Measurements from ENCODE around the gene RCE1. TPM values are rescaled to one million over a fixed set of nuclear protein-coding genes. Genes with fewer than 3 reads are reported as not detected.

Gene RCE1
- 9.5 and 13.2 TPM in 2 replicates for total RNA-seq

DNA sequence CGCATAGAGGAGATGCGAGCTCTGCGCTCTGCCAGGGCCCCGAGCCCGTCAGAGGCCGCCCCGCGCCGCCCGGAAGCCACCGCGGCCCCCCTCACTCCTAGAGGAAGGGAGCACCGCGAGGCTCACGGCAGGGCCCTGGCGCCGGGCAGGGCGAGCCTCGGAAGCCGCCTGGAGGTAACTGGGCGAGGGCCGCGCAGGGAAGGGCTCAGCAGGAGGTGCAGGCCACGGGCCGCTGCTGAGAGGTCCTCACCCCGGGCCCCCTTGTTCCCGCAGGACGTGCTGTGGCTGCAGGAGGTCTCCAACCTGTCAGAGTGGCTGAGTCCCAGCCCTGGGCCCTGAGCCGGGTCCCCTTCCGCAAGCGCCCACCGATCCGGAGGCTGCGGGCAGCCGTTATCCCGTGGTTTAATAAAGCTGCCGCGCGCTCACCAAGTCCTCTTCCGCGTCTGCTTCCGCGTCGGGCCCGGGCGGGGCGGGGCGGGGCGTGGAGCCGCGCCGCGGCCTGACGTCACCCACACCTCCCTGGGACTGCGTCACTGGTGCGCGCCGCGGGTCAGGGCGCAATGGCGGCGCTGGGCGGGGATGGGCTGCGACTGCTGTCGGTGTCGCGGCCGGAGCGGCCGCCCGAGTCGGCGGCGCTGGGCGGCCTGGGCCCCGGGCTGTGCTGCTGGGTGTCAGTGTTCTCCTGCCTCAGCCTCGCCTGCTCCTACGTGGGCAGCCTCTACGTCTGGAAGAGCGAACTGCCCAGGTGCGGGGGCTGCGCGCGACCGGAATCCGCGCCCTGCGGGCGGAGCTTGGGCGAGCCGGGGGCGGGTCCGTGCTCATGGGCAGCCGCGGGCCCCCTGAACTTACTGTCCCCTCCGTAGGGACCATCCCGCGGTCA lies at the start of gene RCE1:
Gene RCE1, plus strand, starts transcription at position 546 of the 880 bp plus-strand sequence. Its CDS starts 15 bp downstream, at position 561.

GRCh38 chr11:66856496-66857233 lies 13.4 kb downstream of the RCE1 start, which contains the start of gene LRFN4:
Gene LRFN4 (plus strand): TSS chr11:66857064. CDS start chr11:66857745, 681 bp downstream.

Other genes starting within 250 kb of the RCE1 start
- gene RBM14, start 226.8 kb upstream of the RCE1 start, total RNA-seq, result 16.2 and 20.1 TPM in 2 replicates
- 100 and 119 TPM in 2 replicates for gene RBM4, start 204.7 kb upstream of the RCE1 start, total RNA-seq
- gene RBM4B, start 165.6 kb upstream of the RCE1 start, total RNA-seq, result 22.6 and 28.7 TPM in 2 replicates
- gene SPTBN2, start 114.2 kb upstream of the RCE1 start, total RNA-seq, result 0.43 and 1.1 TPM in 2 replicates
- gene LRFN4, start 13.6 kb downstream of the RCE1 start, total RNA-seq, result 6.5 and 10.7 TPM in 2 replicates
- 33.3 and 36.0 TPM in 2 replicates for gene PC, start 114.9 kb downstream of the RCE1 start, total RNA-seq
- 0.28 TPM in 2 replicates for gene C11orf86, start 131.9 kb downstream of the RCE1 start, total RNA-seq
- gene SYT12, start 179.7 kb downstream of the RCE1 start, total RNA-seq, result 0.14 and 0.55 TPM in 2 replicates
- 13.4 and 17.4 TPM in 2 replicates for gene RHOD, start 213.4 kb downstream of the RCE1 start, total RNA-seq